ENCODE measurements around the gene BAG1. TPM values are rescaled to one million over a fixed set of nuclear protein-coding genes. Genes with fewer than 3 reads are reported as not detected.

The BAG1 gene
- total RNA-seq, 1 donor: 34.7 TPM

GRCh38 chr9:33277484-33277883, 13.0 kb upstream of the BAG1 start:
- no peak for DNase-seq (ENCODE audit: low read depth in 2 of 3, low spot score in 2 of 3)

- no peak for DNase-seq (ENCODE audit: low read depth in 2 of 3, low spot score in 2 of 3)
These were observed 9.4 kb upstream of the BAG1 start for GRCh38 chr9:33273972-33274328.

GRCh38 chr9:33273266-33273971, 8.9 kb upstream of the BAG1 start:
- DNase-seq (ENCODE audit: low read depth in 2 of 3, low spot score in 2 of 3): no peak

GRCh38 chr9:33272061-33272460, 7.6 kb upstream of the BAG1 start:
- DNase-seq (ENCODE audit: low read depth in 2 of 3, low spot score in 2 of 3): no peak

GRCh38 chr9:33270146-33270545, 5.6 kb upstream of the BAG1 start:
- no peak for DNase-seq (ENCODE audit: low read depth in 2 of 3, low spot score in 2 of 3)

GRCh38 chr9:33267151-33267767, 2.8 kb upstream of the BAG1 start:
- DNase-seq (ENCODE audit: low read depth in 2 of 3, low spot score in 2 of 3): no peak

- no peak for DNase-seq (ENCODE audit: low read depth in 2 of 3, low spot score in 2 of 3)
These were observed 830 bp upstream of the BAG1 start for GRCh38 chr9:33265211-33265865.

GRCh38 chr9:33264003-33264472, 470 bp downstream of the BAG1 start:
- peak in 1 of 3 donors; percentile 36 for DNase-seq (ENCODE audit: low read depth in 2 of 3, low spot score in 2 of 3)

GRCh38 chr9:33263131-33264002, 1.1 kb downstream of the BAG1 start:
- DNase-seq (ENCODE audit: low read depth in 2 of 3, low spot score in 2 of 3): peak in 1 of 3 donors; percentile 21

- no peak for DNase-seq (ENCODE audit: low read depth in 2 of 3, low spot score in 2 of 3)
These were observed 4.1 kb downstream of the BAG1 start for GRCh38 chr9:33260372-33260771.

GRCh38 chr9:33257276-33257675, 7.2 kb downstream of the BAG1 start:
- DNase-seq (ENCODE audit: low read depth in 2 of 3, low spot score in 2 of 3): no peak

GRCh38 chr9:33256236-33256635, 8.3 kb downstream of the BAG1 start:
- DNase-seq (ENCODE audit: low read depth in 2 of 3, low spot score in 2 of 3): no peak

GRCh38 chr9:33255471-33255870, 9.0 kb downstream of the BAG1 start:
- no peak for DNase-seq (ENCODE audit: low read depth in 2 of 3, low spot score in 2 of 3)

GRCh38 chr9:33255014-33255413, 9.5 kb downstream of the BAG1 start:
- DNase-seq (ENCODE audit: low read depth in 2 of 3, low spot score in 2 of 3): no peak

GRCh38 chr9:33254211-33254610, 10.3 kb downstream of the BAG1 start:
- no peak for DNase-seq (ENCODE audit: low read depth in 2 of 3, low spot score in 2 of 3)

GRCh38 chr9:33250458-33250995, 14.0 kb downstream of the BAG1 start:
- no peak for DNase-seq (ENCODE audit: low read depth in 2 of 3, low spot score in 2 of 3)

- DNase-seq (ENCODE audit: low read depth in 2 of 3, low spot score in 2 of 3): no peak
These were observed 14.5 kb downstream of the BAG1 start for GRCh38 chr9:33249983-33250382.

GRCh38 chr9:33249087-33249658, 15.3 kb downstream of the BAG1 start:
- DNase-seq (ENCODE audit: low read depth in 2 of 3, low spot score in 2 of 3): peak in 1 of 3 donors; percentile 21

- no peak for DNase-seq (ENCODE audit: low read depth in 2 of 3, low spot score in 2 of 3)
These were observed 15.9 kb downstream of the BAG1 start for GRCh38 chr9:33248606-33249005.

GRCh38 chr9:33246269-33246860, 18.1 kb downstream of the BAG1 start:
- DNase-seq (ENCODE audit: low read depth in 2 of 3, low spot score in 2 of 3): no peak
